GM21717 (cell line): Measurements from ENCODE around the gene EMC9.

Experiments
- ATAC-seq: cut with Tn5 transposase; IDR thresholded peaks from one replicate; pipeline ENCODE4 v1.9.1; 2021; ENCODE audit warnings: mild to moderate bottlenecking, moderate library complexity; ENCODE audit not compliant: unreplicated experiment

The EMC9 gene

GRCh38 chr14:24149302-24149969 is 8.0 kb upstream of the EMC9 start:
- no peak for ATAC-seq

DNA sequence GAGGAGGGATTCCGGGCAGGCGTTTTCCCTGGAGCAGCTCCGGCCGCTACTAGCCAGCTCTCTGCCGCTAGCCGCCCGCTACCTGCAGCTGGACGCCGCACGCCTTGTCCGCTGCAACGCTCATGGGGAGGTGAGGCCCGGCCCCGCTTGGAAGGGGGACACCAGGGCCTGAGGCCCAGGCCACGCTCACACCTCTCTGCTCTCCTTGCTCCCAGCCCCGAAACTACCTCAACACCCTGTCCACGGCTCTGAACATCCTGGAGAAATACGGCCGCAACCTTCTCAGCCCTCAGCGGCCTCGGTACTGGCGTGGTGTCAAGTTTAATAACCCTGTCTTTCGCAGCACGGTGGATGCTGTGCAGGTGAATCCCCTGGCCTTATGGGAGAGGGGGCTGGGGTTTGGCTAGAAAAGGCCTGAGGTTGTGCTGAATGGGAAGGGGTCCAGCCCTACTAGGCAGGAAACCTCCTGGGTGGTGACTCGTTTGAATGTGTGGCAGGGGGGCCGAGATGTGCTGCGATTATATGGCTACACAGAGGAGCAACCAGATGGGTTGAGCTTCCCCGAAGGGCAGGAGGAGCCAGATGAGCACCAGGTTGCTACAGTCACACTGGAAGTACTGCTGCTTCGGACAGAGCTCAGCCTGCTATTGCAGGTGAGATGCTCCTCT is 6.5 kb upstream of the EMC9 start:
- ATAC-seq = no peak

DNA sequence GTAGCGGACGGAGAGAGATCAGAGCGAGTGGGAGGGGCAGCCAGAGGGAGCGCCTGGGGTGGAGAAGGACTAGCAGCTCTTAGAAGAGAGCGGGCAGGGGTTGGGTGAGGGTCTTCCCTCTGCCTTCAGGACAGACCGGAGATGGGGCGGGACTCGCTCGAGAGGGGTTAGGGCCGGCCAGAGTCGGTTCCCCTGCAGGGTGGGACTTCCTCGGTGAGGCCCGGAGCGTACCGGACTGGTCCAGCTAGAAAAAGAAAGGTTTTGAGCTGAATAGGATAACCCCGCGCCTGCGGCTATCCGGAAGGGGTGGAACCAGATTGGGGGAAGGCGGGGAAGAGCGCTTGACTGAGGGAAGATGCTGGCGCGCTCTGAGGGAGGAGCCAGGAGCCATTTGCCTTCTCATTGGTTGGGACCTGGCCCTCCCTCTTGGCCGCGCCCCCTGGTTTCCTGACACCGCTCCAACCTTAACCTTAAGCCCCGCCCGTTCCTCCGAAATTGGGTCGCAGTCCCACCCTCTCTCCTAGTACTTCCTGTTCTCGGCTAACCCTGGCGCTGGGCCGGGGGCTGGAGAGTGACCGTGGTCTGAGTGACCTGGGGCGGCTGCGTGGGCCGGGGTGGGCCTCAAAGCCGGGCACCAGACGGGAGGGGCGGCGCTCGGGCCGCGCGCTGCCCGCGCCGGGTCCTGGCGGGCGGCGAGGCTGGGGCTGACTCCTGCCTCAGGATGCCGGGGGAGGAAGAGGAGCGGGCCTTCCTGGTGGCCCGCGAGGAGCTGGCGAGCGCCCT is 5.8 kb upstream of the EMC9 start, which contains the start of gene RNF31:
RNF31 (plus strand) TSS at position 521 of the 783 bp plus-strand sequence; CDS start at position 722, 201 bp downstream.
- peak; percentile 75 for ATAC-seq

- ATAC-seq = peak; percentile 59
These were observed 5.1 kb upstream of the EMC9 start, which contains the start of gene PSME2 for GRCh38 chr14:24146453-24146977. Gene PSME2, minus strand, starts transcription at chr14:24146610. Its CDS starts 29 bp downstream, at chr14:24146581.

GRCh38 chr14:24145690-24146452 is 4.5 kb upstream of the EMC9 start:
- no peak for ATAC-seq

GRCh38 chr14:24145219-24145618 is 3.8 kb upstream of the EMC9 start:
- ATAC-seq = no peak

GRCh38 chr14:24144451-24144850 is 3.1 kb upstream of the EMC9 start:
- ATAC-seq = no peak

- ATAC-seq = no peak
These were observed 2.1 kb upstream of the EMC9 start for GRCh38 chr14:24143511-24143910.

- no peak for ATAC-seq
These were observed 2.0 kb downstream of the EMC9 start for GRCh38 chr14:24139272-24139934.

DNA sequence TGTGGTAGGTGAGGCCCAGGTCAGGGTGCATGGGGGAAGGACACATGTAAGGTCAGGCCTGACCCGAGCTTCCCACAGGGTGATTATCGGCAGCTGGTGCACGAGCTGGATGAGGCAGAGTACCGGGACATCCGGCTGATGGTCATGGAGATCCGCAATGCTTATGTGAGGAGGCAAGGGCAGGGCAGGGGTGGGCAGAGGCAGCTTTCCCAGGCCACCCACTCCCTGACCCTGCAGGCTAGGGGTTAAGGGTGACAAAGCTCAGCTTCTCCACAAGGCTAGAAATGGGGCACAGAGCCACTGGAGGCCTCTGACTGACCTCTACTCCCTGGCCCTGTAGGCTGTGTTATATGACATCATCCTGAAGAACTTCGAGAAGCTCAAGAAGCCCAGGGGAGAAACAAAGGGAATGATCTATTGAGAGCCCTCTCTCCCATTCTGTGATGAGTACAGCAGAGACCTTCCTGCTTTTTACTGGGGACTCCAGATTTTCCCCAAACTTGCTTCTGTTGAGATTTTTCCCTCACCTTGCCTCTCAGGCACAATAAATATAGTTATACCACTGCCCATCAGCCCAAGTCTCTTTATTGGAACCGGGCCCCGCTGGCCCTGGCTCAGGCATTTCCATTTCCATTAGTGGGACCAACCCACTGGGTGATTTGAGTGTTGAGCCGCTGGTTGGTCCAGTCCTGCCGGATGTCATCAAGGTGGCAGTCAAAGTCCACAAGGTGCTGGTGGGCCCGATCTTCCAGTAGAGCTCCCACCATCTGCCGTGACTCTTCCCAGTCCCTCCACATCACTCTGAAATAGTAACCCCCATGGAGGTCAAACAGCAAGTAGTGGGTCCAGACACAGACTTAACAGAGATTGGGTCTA is 2.8 kb downstream of the EMC9 start:
- ATAC-seq = no peak

DNA sequence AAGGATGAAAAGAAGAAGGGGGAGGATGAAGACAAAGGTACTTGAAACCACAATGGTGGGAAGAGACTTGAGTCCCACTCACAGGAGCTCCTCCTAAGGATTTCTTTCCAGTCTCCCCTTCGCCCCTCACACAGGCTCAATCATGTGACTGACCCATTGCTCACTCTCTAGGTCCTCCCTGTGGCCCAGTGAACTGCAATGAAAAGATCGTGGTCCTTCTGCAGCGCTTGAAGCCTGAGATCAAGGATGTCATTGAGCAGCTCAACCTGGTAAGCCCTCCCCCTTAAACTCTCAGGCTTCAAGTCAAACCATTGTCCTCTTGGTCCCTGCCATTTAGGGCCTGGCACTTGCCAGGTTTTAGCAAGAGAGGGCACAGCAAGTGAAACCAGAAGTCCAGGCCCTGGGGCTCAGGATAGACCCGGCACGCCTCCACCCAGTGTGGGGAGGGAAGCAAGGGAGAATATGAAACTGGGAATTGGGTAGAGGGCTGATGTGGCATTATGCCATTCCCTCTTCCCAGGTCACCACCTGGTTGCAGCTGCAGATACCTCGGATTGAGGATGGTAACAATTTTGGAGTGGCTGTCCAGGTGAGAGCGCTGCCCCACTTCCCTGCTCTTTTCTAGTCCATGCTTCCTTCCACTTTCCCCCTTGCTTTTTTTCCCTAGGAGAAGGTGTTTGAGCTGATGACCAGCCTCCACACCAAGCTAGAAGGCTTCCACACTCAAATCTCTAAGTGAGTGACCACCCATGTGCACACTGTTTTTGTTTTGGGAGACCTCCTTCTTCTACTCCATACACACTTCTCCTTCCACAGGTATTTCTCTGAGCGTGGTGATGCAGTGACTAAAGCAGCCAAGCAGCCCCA is 3.6 kb downstream of the EMC9 start:
- ATAC-seq = no peak

- ATAC-seq = no peak
These were observed 4.5 kb downstream of the EMC9 start for GRCh38 chr14:24136684-24137528.

GRCh38 chr14:24135834-24136683 is 5.3 kb downstream of the EMC9 start, which contains the start of gene PSME1:
Gene PSME1, plus strand, starts transcription at chr14:24136194. Its CDS starts 69 bp downstream, at chr14:24136263.
- peak; percentile 57 for ATAC-seq

GRCh38 chr14:24135584-24135833 is 5.9 kb downstream of the EMC9 start:
- ATAC-seq = no peak

- no peak for ATAC-seq
These were observed 7.7 kb downstream of the EMC9 start for GRCh38 chr14:24133735-24134134.

DNA sequence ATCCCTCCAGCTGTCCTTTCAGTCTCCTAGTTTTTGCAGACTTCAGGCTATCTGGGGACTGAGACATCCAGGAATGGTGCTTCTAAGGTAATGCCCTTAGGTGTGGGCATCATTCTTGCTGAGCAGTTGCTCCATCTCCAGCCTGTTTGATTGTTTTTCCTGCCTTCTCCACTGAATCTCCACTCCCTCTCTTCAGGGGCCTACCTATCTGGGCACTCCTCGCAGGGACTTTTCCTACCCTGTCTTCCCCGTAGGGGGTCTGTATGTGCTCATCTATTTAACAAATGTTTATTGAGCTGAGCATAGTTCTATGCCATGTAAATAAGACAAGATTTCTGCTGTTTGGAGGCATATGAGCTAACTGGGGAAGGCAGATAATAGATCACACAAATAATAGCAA is 8.4 kb downstream of the EMC9 start:
- no peak for ATAC-seq
